HG03108 (cell line): ENCODE results near the gene TRPV5.

Experiments
- ATAC-seq: cut with Tn5 transposase; IDR thresholded peaks from one replicate; pipeline ENCODE4 v1.9.1; 2021; ENCODE audit warnings: moderate library complexity; ENCODE audit not compliant: unreplicated experiment

Gene TRPV5

DNA sequence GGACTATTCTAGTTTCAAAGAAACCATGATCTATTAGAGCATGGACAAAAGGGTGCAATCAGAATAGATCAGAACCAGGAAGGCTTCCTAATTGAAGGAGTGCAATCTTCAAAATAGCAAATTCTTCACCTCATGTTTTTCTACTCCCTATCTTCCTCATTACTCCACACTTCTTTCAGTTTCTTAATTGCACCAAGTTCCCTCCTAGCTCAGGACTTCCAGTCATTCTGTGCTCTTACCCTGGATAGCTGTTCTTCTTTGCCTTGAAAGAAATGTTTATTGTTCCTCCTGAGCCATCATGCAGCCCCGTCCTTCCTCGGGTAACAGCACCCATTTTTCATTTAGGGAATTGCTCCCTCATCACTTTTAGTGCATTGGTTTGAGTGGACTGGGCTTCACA is 23.1 kb downstream of the TRPV5 start:
- no peak for ATAC-seq

DNA sequence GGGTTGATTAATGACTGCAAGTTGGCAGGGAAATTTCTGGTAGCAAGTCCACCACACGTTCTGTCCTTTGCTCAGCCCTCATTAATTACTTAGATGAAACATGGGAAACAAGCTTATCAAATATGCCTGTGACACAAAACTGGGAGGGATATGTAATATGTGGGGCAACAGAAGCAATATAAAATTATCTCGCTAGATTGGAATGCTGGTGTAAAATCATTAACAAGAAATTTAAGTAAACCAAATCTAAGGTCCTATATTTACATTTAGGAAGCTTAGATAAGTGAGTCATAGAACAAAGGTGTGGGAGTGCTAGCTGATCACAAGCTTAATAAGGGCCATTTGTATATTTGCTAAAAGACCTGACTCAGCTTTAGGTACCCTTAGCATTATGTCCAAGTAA is 23.5 kb downstream of the TRPV5 start:
- no peak for ATAC-seq

DNA sequence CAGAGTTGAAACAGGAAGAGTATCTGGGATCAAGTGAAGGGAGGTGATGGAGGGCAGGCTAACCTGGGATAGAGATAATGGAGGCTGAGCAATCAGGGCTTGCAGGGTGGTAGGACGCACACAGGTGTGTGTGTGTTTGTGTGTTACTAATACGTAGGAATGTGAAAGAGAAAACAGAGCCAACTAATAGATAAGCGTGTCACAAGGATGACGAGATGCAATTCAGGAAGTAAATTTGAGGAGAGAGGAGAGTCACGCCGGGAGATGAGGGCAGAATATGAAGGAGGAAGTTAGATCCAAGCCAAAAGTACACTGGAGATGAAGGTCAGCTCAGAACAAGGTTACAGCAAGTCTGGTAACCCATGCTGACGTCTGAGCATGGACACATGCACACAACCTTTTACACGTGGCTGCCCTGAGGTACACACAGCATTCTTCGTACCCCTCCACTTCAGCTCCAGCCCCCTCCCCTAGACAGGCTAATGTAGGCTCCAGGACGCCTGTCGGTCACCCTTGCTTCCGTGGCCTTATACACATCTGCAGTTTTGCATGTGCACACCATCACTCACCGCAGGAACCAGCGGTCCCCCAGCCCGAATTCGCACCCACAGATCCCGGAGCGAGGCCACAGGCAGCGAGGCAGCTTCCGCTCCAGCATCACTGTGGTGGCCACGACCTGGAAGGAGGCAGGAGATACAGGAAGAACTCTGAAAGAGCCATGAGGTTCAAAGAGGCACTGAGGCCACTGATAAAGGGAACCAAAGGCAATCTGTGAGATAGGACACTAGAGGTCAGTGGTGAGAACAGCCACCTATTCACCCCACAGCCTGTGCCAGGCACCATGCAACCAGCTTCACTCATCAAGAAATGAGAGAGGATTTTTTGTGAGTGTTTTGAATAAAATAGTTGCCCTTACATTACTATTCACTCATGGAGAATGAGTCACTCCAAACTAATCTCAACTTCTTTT is 24.3 kb downstream of the TRPV5 start:
- ATAC-seq, result no peak

DNA sequence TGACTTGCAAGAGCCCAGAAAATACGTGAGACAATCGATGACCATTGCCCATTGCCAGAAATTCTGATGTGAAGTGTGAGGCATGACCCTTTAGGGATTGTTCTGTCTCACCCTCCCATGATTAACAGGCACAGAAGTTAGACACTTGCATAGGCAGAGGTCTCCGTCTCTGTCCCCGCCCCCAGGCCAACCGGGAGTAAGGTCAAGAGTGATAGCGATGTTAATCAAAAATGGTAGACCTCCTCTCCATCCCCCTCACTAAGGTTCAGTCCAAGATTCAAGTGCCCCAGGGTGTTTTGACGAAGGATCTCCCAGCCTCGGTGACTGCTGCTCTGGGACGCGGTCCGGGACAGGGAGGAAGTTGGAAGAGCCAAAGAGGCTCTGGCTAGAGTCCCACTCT is 25.3 kb downstream of the TRPV5 start:
- ATAC-seq, result no peak

DNA sequence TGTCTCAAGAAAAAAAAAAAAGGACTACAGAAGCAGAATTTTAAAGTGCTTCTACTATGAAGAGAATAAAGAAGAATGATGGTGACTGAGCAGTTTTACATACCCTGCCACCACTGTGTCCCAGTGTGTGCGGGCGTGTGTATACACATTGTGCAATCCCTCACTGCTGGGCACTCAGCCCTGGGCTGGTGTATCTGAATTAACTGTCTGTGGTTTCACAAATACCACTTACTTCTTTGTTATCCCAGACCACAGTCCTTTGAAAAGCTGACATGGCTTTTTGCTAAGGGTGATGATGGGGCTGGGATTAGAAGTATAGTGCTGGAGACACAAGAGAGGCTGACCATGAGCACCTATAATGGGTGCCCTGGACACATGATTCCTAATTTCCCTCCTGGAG is 26.9 kb downstream of the TRPV5 start:
- no peak for ATAC-seq

DNA sequence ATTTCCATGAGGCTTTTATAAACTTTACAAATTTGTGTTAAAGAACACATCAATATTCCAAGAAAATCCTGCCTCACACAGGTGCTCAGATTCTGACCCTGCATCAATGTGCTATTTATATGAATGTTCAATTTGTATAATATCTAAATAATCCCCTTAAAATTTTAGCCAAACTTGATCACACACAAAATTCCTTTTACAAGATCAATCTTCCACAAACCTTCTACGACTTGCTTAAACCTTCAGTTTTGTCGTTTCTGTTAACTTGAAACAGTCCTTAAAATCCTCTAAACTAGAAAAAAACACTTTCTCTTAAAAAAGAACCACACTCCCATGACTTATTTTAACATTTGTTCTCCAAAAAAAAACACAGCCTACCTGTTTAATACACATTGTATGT is 27.8 kb downstream of the TRPV5 start:
- ATAC-seq, result no peak

DNA sequence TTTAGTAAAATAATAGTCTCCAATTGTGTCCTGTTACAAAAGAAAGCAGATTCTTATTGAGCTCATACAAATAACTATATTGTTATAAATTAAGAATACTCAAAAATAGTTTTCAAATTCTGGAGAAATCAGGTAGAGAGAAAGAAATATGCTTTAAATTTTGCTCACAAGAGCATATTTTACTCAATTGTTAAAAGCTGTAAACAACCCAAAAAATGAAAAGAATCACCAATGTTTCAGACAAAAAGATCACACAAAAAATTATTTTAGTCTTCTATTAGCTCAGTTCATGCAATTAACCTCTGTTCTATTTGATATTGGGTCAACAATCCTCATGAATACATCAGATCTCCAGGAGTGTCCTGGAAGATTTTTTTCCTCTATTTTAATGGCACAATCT is 29.4 kb downstream of the TRPV5 start:
- no peak for ATAC-seq

DNA sequence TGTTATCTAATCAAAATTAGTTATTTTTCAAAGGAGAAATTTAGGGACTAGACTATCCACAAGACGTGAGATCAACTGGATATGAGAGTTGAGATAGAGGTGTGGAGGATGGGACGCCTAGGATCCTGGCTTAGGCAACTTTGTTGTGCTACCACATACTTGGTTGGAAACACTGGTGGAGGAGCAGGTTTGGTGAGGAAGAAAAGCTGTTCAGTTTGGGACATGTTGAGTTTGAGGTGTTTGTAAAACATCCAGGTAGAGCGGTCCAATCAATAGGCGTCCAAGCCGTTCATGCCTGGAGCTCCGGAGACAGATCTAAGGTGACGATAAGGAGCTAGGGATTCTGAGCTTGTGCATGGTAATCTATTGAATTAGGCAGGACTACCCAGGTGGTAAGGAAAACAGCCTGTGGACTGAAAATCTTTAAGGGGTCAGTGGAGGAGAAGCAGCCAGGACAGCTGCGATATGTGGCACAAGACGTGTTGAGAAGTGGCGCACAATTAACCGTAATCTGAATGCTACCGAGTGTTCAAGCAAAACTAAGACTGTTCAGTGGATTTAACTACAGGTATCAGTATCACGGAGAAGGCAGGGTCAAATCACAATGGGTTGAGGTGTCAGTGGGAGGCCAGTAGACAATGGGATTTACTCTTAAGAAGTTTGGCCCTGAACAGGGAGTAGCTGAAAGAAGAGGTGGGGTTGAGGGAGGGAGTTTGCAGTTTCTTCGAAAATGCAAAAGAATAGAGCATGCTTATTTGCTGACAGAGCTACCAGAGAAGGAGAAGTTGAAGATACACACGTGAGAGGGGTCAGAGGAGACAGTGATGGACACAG is 31.9 kb downstream of the TRPV5 start:
- ATAC-seq, result no peak

DNA sequence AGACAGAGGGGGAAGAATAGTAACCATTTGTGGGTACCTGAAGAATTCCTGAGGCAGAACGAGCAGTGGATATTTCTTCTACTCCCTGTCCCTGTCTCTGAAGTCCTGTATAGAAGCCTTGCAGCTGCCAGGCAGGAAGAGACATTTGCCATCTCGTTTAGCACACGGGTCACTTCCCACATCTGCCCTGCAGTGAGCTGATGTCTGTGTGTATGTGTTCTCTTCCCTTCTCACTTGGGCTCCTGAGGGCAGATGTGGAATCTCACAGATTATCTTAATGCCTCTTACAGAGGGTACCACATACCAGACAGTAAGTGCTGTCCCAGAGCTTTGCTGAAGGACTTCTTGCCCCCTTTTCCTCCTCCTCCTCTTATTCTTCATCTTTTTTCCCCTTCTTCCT is 33.9 kb downstream of the TRPV5 start:
- ATAC-seq, result no peak

DNA sequence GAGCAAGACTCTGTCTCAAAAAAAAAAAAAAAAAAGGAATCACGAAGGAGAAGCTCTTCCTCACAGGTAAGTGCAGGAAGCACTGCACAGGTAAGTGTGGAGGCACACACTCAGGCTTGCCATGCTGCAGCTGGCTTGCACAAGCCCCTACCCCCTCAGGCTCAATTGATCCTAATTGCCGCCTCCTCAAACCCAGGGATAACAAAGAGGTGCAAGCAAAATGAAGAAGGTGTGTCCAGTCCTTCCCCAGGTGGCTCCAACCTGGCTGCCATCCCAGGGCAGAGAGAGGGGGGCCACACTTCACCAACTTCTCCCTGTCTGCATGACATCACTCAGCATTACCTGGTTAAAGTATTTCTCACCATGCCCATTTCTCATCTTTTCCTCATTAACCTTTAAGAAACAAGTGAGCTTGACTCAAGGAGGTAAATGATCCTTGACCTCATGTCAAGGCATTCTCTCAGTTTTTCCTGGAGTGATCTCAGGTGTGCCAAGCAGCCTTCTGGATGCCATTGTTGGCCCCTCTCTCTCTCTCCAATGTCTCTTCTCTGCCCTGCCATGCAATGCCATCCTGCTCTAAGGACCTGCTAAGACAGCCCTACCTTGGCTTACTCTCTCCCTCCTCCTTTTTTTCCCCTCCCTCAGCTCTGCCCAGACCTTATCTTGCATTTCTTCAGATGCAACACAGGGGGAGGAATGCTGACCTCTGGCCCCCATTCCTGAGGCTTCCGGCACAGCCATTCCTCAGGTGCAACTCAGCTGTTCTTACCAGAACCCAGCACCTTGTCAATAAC is 35.0 kb downstream of the TRPV5 start:
- no peak for ATAC-seq

DNA sequence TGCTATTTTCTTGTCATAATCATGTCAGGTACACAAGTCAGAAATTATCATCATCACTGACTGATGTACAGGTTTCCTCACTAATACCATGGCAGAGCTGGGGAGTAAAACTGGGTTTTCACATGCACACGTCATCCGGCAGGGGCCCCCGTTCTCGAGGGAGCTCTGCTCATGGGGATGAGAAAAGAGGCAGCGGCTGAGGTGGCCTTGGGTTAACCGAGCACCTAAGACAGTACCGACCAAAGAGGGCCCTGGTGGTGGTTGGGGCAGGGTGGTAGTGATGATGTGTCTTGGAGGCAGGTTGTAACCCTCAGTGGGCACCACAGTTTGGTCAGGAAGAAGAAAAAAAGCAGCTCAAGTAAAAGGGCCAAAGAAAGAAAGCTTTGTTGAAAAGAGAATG is 35.9 kb downstream of the TRPV5 start:
- ATAC-seq, result no peak

DNA sequence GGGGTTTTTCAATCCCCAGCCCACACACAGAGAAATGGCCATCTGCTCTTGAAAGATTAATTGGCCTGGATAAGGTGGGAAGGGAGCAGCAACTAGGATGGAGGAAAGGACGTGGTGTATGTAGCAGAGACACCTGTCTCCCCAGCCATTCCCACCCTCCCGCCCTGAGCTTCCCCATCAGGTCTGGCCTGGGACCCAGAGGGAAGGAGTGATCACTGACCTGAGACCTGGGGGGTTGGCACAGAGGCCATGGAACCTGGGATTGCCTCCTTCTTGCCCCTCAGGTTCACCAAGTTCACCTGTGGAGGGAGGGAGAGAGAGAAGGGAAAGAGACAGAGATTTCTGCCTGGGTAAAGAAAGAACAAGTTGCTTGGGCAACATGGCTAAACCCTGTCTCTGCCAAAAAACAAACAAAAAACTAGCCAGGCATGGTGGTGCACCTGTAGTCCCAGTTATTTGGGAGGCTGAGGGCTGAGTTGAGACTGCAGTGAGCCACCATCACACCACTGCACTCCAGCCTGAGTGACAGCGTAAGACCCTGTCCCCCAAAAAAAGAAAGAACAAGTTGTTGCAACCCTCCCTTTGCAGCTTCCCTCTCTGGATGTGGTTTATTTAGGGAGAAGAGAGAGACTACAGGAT is 36.7 kb downstream of the TRPV5 start:
- ATAC-seq, result no peak

DNA sequence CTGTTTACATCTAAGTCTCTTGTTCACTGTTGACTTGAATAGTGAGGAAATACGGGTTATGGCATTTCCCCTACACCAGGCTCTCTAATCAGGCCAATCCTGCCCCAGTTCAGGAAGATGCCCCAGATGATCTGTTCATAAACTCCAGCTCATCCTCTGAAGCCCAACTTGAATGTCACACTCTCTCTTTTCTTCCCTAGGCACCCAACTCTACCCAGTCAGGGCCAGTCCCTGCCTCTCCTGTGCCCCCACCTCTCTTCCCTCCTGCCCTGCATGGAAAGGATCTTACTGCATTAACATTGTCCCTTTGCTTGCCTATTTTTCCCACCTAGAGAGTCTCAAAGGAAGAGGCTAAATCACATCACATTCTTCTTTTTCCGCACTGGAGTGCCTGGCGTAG is 37.4 kb downstream of the TRPV5 start:
- ATAC-seq, result no peak

DNA sequence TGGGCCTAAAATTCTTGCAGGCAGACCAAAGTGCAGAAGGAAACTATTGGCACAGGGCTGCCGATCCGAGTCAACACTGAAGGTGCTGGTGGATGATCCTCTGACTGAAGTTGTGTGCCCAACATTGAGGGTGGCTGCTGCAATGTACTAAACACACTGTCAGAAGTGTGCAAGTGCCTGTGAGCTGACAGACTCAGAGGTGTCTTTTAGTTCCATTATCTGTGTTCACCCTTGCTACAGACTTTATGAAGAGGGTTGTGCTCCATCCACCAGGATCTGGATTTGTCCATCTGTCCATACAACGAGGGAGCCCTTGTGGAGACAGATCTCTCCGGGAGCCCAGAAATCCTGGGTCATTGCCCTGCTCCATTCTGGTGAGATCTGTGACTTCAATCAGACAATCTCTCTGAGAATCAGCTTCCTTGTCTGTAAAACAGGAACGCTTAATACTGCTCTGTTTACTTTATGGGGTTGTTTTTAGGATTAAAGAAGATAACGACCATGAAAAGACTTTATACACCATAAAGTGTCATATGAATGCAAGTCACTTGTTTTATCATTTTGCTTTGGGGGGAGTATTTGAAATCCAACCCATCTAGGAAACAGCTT is 38.5 kb downstream of the TRPV5 start:
- ATAC-seq, result no peak

DNA sequence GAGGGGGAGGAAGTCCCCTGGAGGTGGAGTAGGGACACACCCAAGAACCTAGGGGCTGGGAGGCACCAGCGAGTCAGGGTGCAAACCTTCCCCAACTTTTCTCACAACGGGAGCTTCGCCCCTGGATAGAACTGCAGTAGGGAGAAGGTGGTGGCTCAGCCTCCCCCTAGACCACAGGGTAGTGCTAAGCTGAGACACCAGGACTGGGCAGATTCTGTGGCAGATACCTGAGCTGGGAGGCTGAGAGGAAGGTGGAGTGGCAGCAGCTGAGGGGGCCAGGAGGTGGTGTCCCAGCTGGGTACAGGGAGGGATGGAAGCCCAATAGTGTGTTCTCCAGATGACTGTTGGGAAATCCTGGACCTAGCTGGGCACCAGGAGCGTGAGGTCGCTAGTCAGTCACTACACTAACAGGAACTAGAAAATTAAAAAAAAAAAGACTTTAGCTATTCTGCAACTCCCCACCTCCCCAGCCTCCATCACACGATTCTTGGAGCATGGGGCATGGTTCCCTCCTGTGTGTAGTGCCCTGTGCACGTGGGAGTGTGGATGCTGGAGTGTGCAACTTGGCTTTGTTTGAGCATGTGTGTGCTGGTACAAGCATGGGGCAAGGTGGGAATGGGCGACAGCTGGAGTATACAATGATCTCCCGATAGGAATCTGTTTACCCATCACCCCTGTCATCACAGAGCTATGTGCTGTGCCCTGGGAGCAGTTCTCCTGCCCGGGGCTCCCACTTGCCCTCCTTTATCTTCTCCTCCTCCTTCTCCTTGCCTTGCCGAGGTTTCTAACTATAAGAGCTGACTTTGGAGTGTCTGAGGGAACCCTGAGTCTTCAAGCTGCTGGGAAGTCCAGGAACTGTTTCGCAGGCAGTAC is 39.2 kb downstream of the TRPV5 start:
- ATAC-seq, result no peak

DNA sequence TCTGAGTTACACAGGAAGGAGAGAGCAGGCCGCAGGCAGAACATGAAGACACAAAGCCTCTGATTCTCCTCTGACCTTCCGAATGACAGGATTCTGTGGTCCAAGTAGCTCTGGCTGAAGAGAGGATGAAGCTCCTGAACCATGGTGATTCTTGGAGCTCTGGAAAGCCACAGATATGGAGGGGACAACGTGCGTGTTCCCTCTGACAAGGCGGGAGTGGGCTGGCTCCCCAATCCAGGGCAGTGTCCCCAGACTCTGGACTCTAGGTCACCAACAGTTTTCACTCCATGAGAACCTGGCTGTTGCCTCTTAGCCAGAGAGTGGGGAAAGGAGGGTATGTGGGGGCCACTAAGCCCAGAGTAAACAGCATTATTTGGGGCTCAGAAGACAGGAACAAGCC is 40.6 kb downstream of the TRPV5 start:
- no peak for ATAC-seq

DNA sequence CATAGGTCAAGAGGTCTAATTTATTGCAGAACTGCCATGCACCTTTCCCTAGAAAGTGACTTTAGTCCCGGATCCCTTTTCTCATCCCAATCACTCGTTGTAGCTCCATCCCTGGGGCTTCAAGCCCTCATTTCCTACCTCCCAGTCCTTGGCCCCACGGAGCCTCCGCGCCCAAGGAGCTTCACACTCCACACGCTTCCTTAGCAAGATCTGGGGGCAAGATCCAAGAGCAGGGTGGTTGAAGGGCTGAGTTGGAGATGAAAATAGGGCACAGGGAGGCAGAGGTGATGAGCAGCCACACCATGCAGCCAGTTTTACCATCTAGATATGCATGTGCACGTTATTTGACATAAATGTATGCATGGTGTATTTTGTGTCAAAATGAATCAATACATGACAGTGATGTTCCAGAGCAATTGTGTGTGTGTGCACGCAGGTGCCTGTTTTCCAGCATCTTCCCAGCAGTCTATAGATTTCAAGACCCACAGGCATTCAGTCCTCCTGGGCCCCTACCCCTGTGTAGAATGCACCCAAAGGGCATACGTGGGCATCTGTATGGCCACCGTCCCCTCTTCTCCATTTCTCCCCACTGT is 42.0 kb downstream of the TRPV5 start:
- ATAC-seq, result no peak

DNA sequence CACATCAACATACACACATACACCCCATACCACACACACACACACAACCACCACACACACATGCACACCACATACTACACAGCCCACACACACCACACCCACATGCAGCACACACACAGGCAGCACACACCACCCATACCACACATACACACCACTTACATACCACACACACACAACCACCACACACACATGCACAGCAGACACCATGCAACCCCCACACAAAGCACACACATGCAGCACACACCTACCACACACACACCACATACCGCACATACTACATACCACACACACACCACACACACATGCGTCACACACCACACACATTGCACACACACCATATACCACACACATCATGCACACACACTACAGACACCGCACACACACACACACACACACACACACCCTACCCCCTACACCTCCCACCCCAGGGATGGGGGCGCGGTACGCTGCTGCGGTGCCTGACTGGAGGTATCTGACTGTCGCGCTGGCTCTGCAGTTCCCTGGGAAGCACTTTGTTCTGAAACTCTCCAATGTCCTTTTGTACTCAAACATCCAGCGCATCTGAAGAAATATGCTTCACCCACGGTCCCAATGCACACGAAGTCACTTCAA is 42.6 kb downstream of the TRPV5 start:
- no peak for ATAC-seq

DNA sequence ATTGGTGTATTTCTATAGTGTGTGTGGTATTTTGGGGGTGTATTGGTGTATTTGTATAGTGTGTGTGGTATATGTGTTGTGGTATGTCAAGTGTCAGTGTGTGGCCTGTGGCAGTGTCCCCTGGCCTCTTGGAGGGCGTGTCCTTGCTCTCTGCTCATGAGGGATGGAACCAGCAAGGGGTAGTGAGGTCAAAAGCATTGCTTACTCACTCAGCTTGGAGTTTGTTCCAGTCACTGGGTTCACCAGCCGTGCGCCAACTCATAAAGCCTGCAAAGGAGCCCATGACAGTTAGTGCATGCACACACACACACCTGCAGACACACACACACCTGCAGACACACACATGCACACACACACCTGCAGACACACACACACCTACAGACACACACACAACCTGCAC is 43.7 kb downstream of the TRPV5 start:
- no peak for ATAC-seq
